Loucy (cell line): ENCODE results near the gene SULT1B1.

Experiments
- H2AFZ ChIP-seq: fragments of 200-600 bp; sonication (generic); 2 replicates; pipeline ENCODE4 v1.6.0; 2016; ENCODE audit warnings: antibody characterized with exemption, mild to moderate bottlenecking, low read length, moderate library complexity
- H3F3A ChIP-seq: fragments of 200-600 bp; 2 replicates; pipeline ENCODE4 v1.6.0; 2016; ENCODE audit warnings: antibody characterized with exemption, low read depth, mild to moderate bottlenecking
- H3K27me3 ChIP-seq: fragments of 200-600 bp; sonication (generic); 2 replicates; pipeline ENCODE4 v1.6.1; 2014; ENCODE audit warnings: low read length, mild to moderate bottlenecking; ENCODE audit not compliant: insufficient read depth, poor library complexity, severe bottlenecking
- H3K36me3 ChIP-seq: fragments of 200-600 bp; sonication (generic); 2 replicates; pipeline ENCODE4 v1.6.1; 2016; ENCODE audit warnings: low read length; ENCODE audit not compliant: insufficient read depth
- H3K4me1 ChIP-seq: fragments of 200-600 bp; sonication (generic); 2 replicates; pipeline ENCODE4 v1.5.1; 2014; ENCODE audit warnings: low read length, mild to moderate bottlenecking; ENCODE audit not compliant: insufficient read depth, poor library complexity, severe bottlenecking
- H3K4me2 ChIP-seq: fragments of 200-600 bp; sonication (generic); 2 replicates; pipeline ENCODE4 v1.6.0; 2014; ENCODE audit warnings: antibody characterized with exemption, low read length, low read depth, mild to moderate bottlenecking; ENCODE audit not compliant: poor library complexity, severe bottlenecking
- H3K4me3 ChIP-seq: fragments of 200-600 bp; sonication (generic); 2 replicates; pipeline ENCODE4 v1.5.1; 2014; ENCODE audit warnings: low read length, mild to moderate bottlenecking, mixed read lengths; ENCODE audit not compliant: poor library complexity, severe bottlenecking
- H3K79me2 ChIP-seq: fragments of 200-600 bp; sonication (generic); 2 replicates; pipeline ENCODE4 v1.6.1; 2014; ENCODE audit warnings: low read length; ENCODE audit not compliant: insufficient read depth
- H3K9ac ChIP-seq: fragments of 200-600 bp; sonication (generic); 2 replicates; pipeline ENCODE4 v1.6.0; 2014; ENCODE audit warnings: mild to moderate bottlenecking, low read depth, low read length, moderate library complexity; ENCODE audit not compliant: poor library complexity, severe bottlenecking
- H3K9me2 ChIP-seq: fragments of 200-600 bp; sonication (generic); replicated peaks from 2 replicates; pipeline ENCODE4 v1.6.1; 2016; ENCODE audit warnings: low read depth, low read length, mixed read lengths
- H3K9me3 ChIP-seq: fragments of 200-600 bp; sonication (generic); 2 replicates; pipeline ENCODE4 v1.6.1; 2014; ENCODE audit warnings: mild to moderate bottlenecking, antibody characterized with exemption, low read length, low read depth; ENCODE audit not compliant: insufficient read depth
- H4K20me1 ChIP-seq: fragments of 200-600 bp; sonication (generic); 2 replicates; pipeline ENCODE4 v1.6.0; 2014; ENCODE audit warnings: antibody characterized with exemption, low read length, mild to moderate bottlenecking; ENCODE audit not compliant: insufficient read depth, poor library complexity, severe bottlenecking
- CTCF ChIP-seq: fragments of 200-600 bp; sonication (generic); conservative IDR thresholded peaks from 2 replicates; pipeline ENCODE4 v1.5.1; 2014; ENCODE audit warnings: mild to moderate bottlenecking, antibody characterized with exemption, low read length
- EZH2phosphoT487 ChIP-seq: fragments of 200-600 bp; IDR thresholded peaks from 2 replicates; pipeline ENCODE4 v1.6.1; 2018; ENCODE audit warnings: antibody characterized with exemption, mild to moderate bottlenecking, moderate library complexity, borderline replicate concordance

The SULT1B1 gene

GRCh38 chr4:69697536-69698242, 62.7 kb downstream of the SULT1B1 start:
- H4K20me1 ChIP-seq: no peaks in the 10 kb centered on the region
- H3F3A ChIP-seq: no peaks in the 10 kb centered on the region
- H2AFZ ChIP-seq: no peak overlapping the region
- no peaks in the 10 kb centered on the region for H3K4me1 ChIP-seq
- no peaks in the 10 kb centered on the region for H3K79me2 ChIP-seq
- H3K4me2 ChIP-seq: no peak overlapping the region
- H3K36me3 ChIP-seq: no peaks in the 10 kb centered on the region
- TF ChIP-seq CTCF (no peak), EZH2phosphoT487 (no peak)
- no peaks in the 10 kb centered on the region for H3K9me2 ChIP-seq
- H3K9me3 ChIP-seq: no peaks in the 10 kb centered on the region
- H3K9ac ChIP-seq: no peak overlapping the region
- H3K4me3 ChIP-seq: no peak overlapping the region
- H3K27me3 ChIP-seq: no peaks in the 10 kb centered on the region

- no peaks in the 10 kb centered on the region for H3F3A ChIP-seq
- no peaks in the 10 kb centered on the region for H3K79me2 ChIP-seq
- H3K9ac ChIP-seq: no peak overlapping the region
- no peaks in the 10 kb centered on the region for H3K27me3 ChIP-seq
- H3K9me2 ChIP-seq: no peaks in the 10 kb centered on the region
- no peaks in the 10 kb centered on the region for H4K20me1 ChIP-seq
- H2AFZ ChIP-seq: 0 out of 2 replicates have a peak overlapping the region, but pooled peaks have one; percentile 26
- no peaks in the 10 kb centered on the region for H3K4me1 ChIP-seq
- peak overlapping the region; percentile 21 for H3K4me3 ChIP-seq
- H3K36me3 ChIP-seq: no peaks in the 10 kb centered on the region
- peak overlapping the region; percentile 41 for H3K4me2 ChIP-seq
- TF ChIP-seq EZH2phosphoT487 (no peak), CTCF (peak; percentile 74)
- no peaks in the 10 kb centered on the region for H3K9me3 ChIP-seq
Measured at GRCh38 chr4:69689599-69689998, 70.8 kb downstream of the SULT1B1 start.

DNA sequence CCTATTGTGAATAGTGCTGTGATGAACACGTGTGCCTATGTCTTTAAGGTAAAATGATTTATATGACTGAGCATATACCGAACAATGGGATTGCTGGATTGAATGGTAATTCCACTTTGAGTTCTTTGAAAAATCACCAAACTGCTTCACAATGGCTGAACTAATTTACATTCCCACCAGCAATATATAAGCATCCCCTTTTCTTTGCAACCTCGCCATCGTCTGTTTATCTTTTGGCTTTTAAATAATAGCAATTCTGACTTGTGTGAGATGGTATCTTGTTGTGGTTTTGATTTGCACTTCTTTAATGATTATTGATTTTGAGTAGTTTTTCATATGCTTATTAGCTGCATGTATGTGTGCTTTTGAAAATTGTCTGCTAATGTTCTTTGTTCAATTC, 75.6 kb downstream of the SULT1B1 start:
- no peaks in the 10 kb centered on the region for H3K36me3 ChIP-seq
- H3K4me3 ChIP-seq: no peak overlapping the region
- H2AFZ ChIP-seq: no peak overlapping the region
- H4K20me1 ChIP-seq: no peaks in the 10 kb centered on the region
- H3K4me1 ChIP-seq: no peaks in the 10 kb centered on the region
- H3K9me3 ChIP-seq: no peaks in the 10 kb centered on the region
- no peaks in the 10 kb centered on the region for H3F3A ChIP-seq
- no peak overlapping the region for H3K9ac ChIP-seq
- H3K27me3 ChIP-seq: no peaks in the 10 kb centered on the region
- H3K9me2 ChIP-seq: no peaks in the 10 kb centered on the region
- TF ChIP-seq EZH2phosphoT487: no peak
- no peak for TF ChIP-seq CTCF
- no peaks in the 10 kb centered on the region for H3K79me2 ChIP-seq
- no peak overlapping the region for H3K4me2 ChIP-seq
